ENCODE data around the gene BLACAT1.
"Not testable (repeated sequence)": the region's sequence is repeated elsewhere in the genome, so short reads cannot be mapped to it uniquely, and the experiment has no call there.

The BLACAT1 gene

GRCh38 chr1:205437570-205437969, 18.3 kb downstream of the BLACAT1 start:
- TF ChIP-seq CTCF (IDR thresholded peaks at IDR 0.05; ENCODE audit: low read depth, low read length): no peak
- DNase-seq (ENCODE audit: low read depth, low spot score): no peak
- in situ Hi-C loops (cut with HindIII; ENCODE audit: low sequenced_read_pairs): no loop called here
- no peak overlapping the region for H3K4me3 ChIP-seq (ENCODE audit: low read depth, low read length)

- no peak for DNase-seq (ENCODE audit: low read depth, low spot score)
- no peak for TF ChIP-seq CTCF (IDR thresholded peaks at IDR 0.05; ENCODE audit: low read depth, low read length)
- no peak overlapping the region for H3K4me3 ChIP-seq (ENCODE audit: low read depth, low read length)
- in situ Hi-C loops (cut with HindIII; ENCODE audit: low sequenced_read_pairs): no loop called here
Observed at GRCh38 chr1:205436776-205437410, 19.0 kb downstream of the BLACAT1 start.

DNA sequence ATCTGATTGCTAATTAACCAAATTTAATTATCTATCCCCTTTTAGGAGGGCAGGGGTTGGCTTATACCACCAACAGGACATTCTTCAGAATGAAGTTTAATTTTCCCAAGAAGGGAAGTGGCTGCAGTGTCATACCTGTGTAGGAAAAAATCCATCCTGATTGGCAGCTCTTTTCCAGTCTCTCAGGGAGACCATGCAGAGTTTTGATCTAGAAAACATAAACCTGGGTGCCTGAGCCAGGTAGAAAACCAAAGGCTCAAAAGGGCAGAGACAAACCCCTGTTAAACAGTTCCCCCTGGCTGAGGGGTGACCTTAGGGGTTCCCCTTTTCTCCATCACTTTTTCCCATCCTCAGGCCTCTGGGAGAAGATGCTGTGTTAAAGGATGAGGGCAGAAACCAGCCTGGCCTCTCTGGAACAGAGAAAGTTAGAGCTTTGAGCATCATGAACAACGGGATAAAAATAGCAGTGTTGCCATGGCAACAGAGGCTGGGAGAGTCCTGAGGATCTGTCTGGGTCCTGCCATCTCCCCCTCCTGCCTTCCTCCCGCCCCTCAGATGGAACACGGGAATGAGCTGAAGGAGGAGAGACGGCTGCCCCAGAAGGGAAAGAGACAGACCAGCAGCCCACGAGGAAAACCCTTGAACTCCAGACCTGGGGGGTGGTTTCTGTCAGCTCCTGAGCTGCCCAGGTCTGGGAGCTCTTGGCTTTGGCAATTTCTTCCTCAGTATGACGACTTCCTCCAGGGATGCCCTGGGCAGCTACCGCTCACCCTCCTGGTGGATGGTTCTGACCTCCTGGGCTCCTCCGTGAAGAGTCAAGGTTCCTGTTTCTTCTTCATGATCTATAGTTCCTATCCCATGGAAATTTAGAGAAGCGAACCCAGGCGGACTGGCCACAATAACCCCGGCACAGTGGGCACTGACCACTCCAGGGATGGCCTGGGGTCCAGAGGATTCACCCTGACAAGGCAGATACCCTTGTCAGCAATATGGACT, 20.0 kb downstream of the BLACAT1 start:
- in situ Hi-C loops (cut with HindIII; ENCODE audit: low sequenced_read_pairs): no loop called here
- DNase-seq (ENCODE audit: low read depth, low spot score): no peak
- TF ChIP-seq CTCF (IDR thresholded peaks at IDR 0.05; ENCODE audit: low read depth, low read length): no peak
- H3K4me3 ChIP-seq (ENCODE audit: low read depth, low read length): no peak overlapping the region

- DNase-seq (ENCODE audit: low read depth, low spot score): no peak
- no peak for TF ChIP-seq CTCF (IDR thresholded peaks at IDR 0.05; ENCODE audit: low read depth, low read length)
- in situ Hi-C loops (cut with HindIII; ENCODE audit: low sequenced_read_pairs): no loop called here
- no peak overlapping the region for H3K4me3 ChIP-seq (ENCODE audit: low read depth, low read length)
Observed at GRCh38 chr1:205434738-205435137, 21.1 kb downstream of the BLACAT1 start.

DNA sequence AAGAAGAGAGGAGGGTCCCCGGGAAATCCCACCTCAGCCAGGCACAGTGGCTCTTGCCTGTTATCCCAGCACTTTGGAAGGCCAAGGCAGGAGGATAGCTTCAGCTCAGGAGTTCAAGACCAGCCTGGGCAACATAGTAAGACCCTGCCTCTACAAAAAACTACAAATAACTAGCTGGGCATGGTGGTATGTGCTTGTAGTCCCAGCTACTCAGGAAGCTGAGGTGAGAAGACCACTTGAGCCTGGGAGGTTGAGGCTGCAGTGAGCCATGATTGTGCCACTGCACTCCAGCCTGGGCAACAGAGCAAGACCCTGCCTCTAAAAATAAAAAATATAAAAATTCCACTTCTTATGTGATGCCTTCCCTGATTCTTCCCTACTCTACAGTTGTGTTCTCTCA, 23.2 kb downstream of the BLACAT1 start:
- in situ Hi-C loops (cut with HindIII; ENCODE audit: low sequenced_read_pairs): not testable (repeated sequence)

GRCh38 chr1:205432116-205432515, 23.7 kb downstream of the BLACAT1 start:
- no peak overlapping the region for H3K4me3 ChIP-seq (ENCODE audit: low read depth, low read length)
- in situ Hi-C loops (cut with HindIII; ENCODE audit: low sequenced_read_pairs): no loop called here
- TF ChIP-seq CTCF (IDR thresholded peaks at IDR 0.05; ENCODE audit: low read depth, low read length): no peak
- DNase-seq (ENCODE audit: low read depth, low spot score): no peak

More for the DNA sequence above, 23.2 kb downstream of the BLACAT1 start:
- not testable (repeated sequence) for H3K4me3 ChIP-seq (ENCODE audit: low read depth, low read length); DNase-seq (ENCODE audit: low read depth, low spot score)
